GM19239 (cell line): ENCODE data around the gene ARHGEF25.
A peak's percentile ranks its signal among the peaks of the same experiment; 100 is the strongest.
"Not testable (repeated sequence)": the region's sequence is repeated elsewhere in the genome, so short reads cannot be mapped to it uniquely, and the experiment has no call there.

Experiments used
- DNase-seq: peaks from one replicate; pipeline ENCODE4 v3.0.0; 2011; ENCODE audit warnings: low spot score; ENCODE audit not compliant: insufficient read length
- FAIRE-seq: peaks from 2 replicates; lab custom pipeline; 2011; peaks lifted over from hg19 to GRCh38; lab: Jason Lieb, UNC

The ARHGEF25 gene

DNA sequence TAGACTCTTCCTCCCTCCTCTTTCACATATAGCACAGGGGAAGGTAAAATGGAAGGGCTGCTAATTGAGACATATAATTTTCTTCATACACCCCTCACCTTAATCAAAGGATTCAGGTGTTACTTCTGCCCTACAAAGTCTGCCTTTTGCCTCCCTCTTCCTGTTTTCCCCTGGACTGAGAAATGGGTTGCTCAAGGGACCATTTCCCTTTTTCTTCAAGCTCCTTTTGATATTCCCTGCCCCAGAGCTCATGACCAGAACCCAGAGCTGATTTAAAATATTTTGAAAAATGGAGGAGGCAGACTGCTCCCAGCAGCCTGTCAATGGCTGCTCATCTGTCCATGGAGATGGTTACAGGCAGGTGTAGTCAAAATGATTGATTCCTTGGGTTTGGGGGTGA, 26.5 kb upstream of the ARHGEF25 start:
- DNase-seq = no peak

DNA sequence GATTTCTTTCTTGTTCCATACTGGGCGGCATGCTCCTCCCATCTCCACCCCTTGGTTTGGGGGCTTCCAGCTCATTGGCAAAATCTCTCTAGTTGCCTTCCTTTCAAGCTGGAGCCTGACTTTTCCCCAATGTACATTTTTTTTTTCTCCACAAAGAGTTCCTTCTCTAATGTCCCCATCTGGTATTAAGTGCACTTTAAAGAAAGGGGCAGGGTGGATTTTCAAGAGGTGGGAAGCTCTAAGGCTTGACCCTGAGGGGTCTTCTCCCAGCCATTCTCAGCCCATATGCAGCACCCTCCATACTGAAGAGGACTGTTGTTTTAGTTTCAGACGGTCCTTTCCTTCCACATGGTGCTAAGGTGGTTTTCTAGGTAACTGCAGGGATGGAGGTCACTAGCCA, 26.1 kb upstream of the ARHGEF25 start:
- FAIRE-seq = no peak
- DNase-seq = no peak

More for the DNA sequence above, 26.5 kb upstream of the ARHGEF25 start:
- no peak for FAIRE-seq

GRCh38 chr12:57586128-57586527, 25.1 kb upstream of the ARHGEF25 start:
- no peak for FAIRE-seq
- no peak for DNase-seq

DNA sequence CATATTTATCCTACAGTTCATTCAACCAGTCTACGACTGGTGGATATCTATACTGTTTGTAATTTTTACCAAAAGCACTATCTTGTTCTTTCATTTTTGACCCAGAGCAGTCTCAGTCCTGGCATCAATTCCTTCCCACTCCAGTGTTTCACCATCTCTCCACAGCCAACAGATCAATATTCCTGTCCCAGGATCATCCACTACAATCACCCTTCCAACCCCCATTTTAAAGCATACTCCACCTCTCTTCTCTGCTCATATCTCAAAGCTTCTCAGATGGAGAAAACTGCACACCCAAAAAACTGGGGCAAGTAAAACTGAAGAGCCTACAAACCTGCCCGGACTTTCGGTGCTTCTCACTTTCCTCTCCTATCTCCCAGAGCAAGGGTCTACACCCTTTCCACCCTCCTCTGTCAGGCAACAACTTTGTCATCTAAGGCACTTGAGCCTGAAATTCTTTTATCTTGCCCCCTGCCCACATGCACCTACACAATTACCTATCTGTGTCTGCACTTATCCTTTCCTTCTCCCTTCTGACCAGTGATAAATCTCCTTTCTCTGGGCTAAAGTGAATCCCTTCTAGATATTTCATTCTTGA, 24.3 kb upstream of the ARHGEF25 start:
- FAIRE-seq = no peak
- DNase-seq = no peak

- FAIRE-seq, DNase-seq: not testable (repeated sequence)
Observed at GRCh38 chr12:57588951-57589610, 22.2 kb upstream of the ARHGEF25 start.

DNA sequence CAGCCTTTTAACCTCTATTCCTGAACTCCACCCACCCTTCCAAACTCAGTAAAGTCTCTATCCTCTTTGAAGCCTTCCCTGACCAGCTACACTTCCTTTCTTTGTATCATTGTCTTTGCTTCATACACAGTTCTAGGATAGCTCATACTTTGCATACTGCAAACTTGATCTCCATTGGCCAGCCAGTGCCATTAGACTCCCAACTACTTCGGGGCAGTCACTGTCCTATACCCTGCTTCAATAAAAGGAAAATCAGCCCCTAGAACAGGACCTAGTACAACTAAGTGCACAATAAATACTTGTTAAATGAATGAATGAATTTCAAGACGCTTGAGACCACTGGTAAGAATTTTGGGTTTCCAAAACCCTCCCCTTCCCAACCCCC, 20.8 kb upstream of the ARHGEF25 start:
- no peak for FAIRE-seq
- no peak for DNase-seq

- peak; percentile 71 for FAIRE-seq
Observed at GRCh38 chr12:57590864-57591781, 20.1 kb upstream of the ARHGEF25 start, which contains the start of gene PIP4K2C. PIP4K2C (plus strand) TSS chr12:57591192; CDS start chr12:57591290, 98 bp downstream.

GRCh38 chr12:57591782-57592325, 19.4 kb upstream of the ARHGEF25 start:
- DNase-seq = no peak
- no peak for FAIRE-seq

More at GRCh38 chr12:57590864-57591781, 20.1 kb upstream of the ARHGEF25 start, which contains the start of gene PIP4K2C:
- DNase-seq = peak; percentile 93

- DNase-seq (no peak), FAIRE-seq (no peak)
Observed at GRCh38 chr12:57592551-57593165, 18.6 kb upstream of the ARHGEF25 start.

DNA sequence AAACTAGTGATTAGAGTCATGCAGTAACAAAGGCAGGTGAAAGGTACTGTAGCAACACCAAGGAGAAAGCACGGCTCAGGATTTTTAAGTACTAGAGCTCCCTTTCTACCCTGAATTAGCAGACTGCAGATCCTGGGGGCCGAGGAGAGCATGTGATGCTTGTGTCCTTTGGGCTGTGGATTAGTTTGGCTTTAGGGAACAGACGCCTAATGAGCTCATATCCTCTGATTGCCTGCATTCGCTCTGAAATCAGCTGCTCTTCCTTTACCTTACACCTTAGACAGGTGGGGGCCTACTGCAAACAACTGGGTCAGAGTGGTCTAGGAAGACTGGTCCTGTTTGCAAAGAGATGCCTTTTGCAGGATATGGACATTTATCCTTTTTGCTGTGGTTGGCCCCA, 18.0 kb upstream of the ARHGEF25 start:
- no peak for FAIRE-seq
- no peak for DNase-seq

GRCh38 chr12:57600395-57600794, 10.8 kb upstream of the ARHGEF25 start:
- DNase-seq (no peak), FAIRE-seq (no peak)

DNA sequence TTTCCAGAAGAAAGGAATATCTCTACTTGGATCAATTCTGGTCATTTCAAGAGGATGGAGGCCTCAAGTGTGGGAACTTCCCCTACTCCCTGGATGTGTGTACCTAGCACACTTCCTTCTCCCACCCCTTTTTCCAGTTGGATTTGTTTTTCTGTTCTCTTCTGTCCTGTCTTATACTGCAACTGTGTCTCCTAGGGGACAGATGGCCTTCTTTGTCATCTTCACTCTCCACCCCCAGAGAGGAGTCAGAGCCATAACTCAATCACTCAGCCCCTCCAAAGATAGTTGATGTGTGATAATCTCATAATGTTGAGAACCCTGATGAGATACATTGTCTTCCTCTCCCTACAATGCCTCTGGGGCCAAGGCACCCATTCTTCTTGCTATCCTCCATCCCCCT, 8.7 kb upstream of the ARHGEF25 start:
- DNase-seq (no peak), FAIRE-seq (no peak)

- DNase-seq (no peak), FAIRE-seq (no peak)
Observed at GRCh38 chr12:57603324-57603723, 7.9 kb upstream of the ARHGEF25 start.

DNA sequence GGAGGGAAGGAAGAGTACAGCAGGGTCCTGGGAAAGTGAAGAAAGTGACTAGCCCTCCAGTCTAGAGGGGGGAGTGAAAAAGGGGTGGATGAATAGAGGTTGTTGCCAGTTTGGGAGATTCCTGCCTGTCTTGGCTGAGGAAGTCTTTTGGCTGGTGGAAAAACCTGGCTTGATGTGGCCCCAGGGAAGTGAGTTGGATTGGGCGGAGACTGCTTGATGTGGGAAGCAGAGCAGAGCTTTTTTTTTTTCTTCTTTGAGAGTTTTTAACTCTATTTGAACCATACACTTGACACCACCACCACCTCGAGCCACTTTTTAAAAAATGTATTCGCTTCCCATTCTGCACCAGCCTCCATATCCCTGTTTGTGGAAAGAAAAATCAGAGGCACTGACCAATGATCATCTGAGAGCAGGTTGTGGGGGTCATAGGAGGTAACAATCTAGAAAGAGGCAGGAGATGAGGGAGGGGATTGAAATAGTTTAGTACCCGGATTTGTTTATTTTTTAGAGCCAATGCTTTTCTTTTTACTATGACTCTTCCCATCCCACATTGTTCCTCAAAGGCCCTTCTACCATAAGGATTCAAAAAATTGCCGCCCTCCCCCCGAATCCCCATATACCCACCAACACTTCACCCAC, 7.3 kb upstream of the ARHGEF25 start:
- FAIRE-seq = peak; percentile 63
- DNase-seq = no peak

- peak; percentile 48 for FAIRE-seq
- no peak for DNase-seq
Observed at GRCh38 chr12:57604454-57604991, 6.7 kb upstream of the ARHGEF25 start, which contains the start of gene DTX3. DTX3 (plus strand) TSS chr12:57604824; CDS start chr12:57606518, 1,694 bp downstream.

GRCh38 chr12:57604992-57605810, 6.0 kb upstream of the ARHGEF25 start:
- DNase-seq (no peak), FAIRE-seq (peak; percentile 28)

DNA sequence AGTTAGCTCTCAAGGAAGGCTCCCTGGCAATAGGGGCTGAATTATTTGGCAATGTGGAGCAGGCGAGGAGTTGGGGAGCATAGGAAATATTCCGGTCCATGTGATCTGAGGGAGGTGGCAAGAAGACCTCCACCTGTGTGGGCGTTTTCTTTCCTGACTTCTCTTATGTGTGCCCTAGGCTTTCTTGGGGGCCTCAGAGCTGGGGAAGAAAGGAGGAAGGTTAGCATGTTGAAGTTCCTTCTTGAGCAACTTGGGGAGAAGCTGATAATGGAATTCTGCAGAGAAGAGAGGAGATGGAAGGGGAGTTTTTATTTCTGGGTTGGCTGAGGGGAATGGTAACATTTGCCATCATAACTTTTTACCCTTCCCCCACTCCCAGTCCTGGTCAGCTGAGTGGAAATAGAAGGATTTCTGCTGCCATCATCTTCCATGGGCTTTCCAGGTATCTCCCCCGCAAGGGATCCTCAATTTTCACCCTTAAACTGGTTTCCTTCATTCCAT, 5.4 kb upstream of the ARHGEF25 start:
- DNase-seq = no peak
- no peak for FAIRE-seq

- DNase-seq = no peak
- FAIRE-seq = no peak
Observed at GRCh38 chr12:57606399-57606798, 4.8 kb upstream of the ARHGEF25 start.
